Measurements from ENCODE around the gene MEFV. TPM values are rescaled to one million over a fixed set of nuclear protein-coding genes. Genes with fewer than 3 reads are reported as not detected.

The MEFV gene
- total and polyA plus RNA-seq, 2 of the 13 experiments (the other 11 are each of a cell fraction or from before 2014, with no cell fraction given), result 0.22 TPM; not detected in 1

DNA sequence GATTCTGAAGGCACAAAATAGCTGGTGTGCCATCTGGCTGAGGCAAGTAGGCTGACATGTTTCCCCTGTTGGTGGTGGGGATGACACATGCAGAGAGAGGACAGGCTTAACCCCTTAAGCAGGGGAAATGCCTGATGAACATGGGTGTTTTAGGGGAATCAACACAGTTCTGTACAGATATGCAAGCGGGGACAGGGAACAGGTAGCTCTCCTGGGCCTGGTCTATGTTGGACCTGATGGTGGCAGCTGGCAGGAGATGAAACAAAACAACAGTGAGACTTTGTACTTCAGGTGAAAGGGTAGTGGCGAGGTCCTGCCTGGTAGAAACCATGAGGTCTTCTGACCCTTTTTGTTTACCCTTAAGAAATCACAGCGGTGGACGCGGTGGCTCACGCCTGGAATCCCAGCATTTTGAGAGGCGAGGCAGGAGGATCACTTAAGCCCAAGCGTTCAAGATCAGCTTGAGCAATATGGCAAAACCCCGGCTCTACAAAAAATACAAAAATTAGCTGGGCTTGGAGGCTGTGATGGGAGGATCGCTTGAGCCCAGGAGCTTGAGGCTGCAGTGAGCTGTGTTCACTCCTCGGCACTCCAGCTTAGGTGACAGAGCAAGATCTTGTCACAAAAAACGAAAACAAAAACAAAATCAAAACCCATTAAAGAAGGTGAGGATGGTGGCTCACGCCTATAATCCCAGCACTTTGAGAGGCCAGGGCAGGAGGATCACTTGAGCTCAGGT lies 57.9 kb downstream of the MEFV start (continued):
- TF ChIP-seq, protein P1, sequence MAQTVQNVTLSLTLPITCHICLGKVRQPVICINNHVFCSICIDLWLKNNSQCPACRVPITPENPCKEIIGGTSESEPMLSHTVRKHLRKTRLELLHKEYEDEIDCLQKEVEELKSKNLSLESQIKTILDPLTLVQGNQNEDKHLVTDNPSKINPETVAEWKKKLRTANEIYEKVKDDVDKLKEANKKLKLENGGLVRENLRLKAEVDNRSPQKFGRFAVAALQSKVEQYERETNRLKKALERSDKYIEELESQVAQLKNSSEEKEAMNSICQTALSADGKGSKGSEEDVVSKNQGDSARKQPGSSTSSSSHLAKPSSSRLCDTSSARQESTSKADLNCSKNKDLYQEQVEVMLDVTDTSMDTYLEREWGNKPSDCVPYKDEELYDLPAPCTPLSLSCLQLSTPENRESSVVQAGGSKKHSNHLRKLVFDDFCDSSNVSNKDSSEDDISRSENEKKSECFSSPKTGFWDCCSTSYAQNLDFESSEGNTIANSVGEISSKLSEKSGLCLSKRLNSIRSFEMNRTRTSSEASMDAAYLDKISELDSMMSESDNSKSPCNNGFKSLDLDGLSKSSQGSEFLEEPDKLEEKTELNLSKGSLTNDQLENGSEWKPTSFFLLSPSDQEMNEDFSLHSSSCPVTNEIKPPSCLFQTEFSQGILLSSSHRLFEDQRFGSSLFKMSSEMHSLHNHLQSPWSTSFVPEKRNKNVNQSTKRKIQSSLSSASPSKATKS (CRISPR knock-in tag; IDR thresholded peaks at IDR 0.05), result no peak
- no peak for TF ChIP-seq SCMH1 (CRISPR knock-in tag; IDR thresholded peaks at IDR 0.05; ENCODE audit: borderline replicate concordance)
- no peak for TF ChIP-seq AHR (CRISPR knock-in tag; IDR thresholded peaks at IDR 0.05)
- no peak for TF ChIP-seq ZIK1 (CRISPR knock-in tag; IDR thresholded peaks at IDR 0.05; ENCODE audit: borderline replicate concordance, low read depth)
- no peak for TF ChIP-seq FOSL1 (CRISPR knock-in tag; IDR thresholded peaks at IDR 0.05; ENCODE audit: borderline replicate concordance)
- TF ChIP-seq ZNF850 (CRISPR knock-in tag; conservative IDR thresholded peaks at IDR 0.05), result no peak
- TF ChIP-seq KLF15 (CRISPR knock-in tag; IDR thresholded peaks at IDR 0.05; ENCODE audit: borderline replicate concordance), result no peak
- TF ChIP-seq ZBTB8A (CRISPR knock-in tag; IDR thresholded peaks at IDR 0.05; ENCODE audit: borderline replicate concordance, low read depth), result no peak
- no peak for TF ChIP-seq GLMP (CRISPR knock-in tag; IDR thresholded peaks at IDR 0.05; ENCODE audit: borderline replicate concordance)
- TF ChIP-seq TCF12 (IDR thresholded peaks at IDR 0.05), result no peak
- TF ChIP-seq TCF12 (CRISPR knock-in tag; IDR thresholded peaks at IDR 0.05), result no peak
- TF ChIP-seq CHCHD3 (CRISPR knock-in tag; IDR thresholded peaks at IDR 0.05), result no peak
- no peak for TF ChIP-seq ZNF691 (CRISPR knock-in tag; IDR thresholded peaks at IDR 0.05; ENCODE audit: borderline replicate concordance, low read depth)
- no peak for TF ChIP-seq MTF1 (CRISPR knock-in tag; IDR thresholded peaks at IDR 0.05)
- TF ChIP-seq SRSF4 (IDR thresholded peaks at IDR 0.05; ENCODE audit: low read depth, low read length, poor library complexity, severe bottlenecking), result no peak
- TF ChIP-seq EHMT2 (IDR thresholded peaks at IDR 0.05; ENCODE audit: borderline replicate concordance, low read depth, low read length), result no peak
- peak; percentile 31; the same call in 1 of the 2 replicates for TF ChIP-seq KAT8 (CRISPR knock-in tag; IDR thresholded peaks at IDR 0.05)
- TF ChIP-seq MAFG (CRISPR knock-in tag; IDR thresholded peaks at IDR 0.05), result no peak
- TF ChIP-seq CREB1 (IDR thresholded peaks at IDR 0.05), result no peak
- TF ChIP-seq CREB1 (CRISPR knock-in tag; IDR thresholded peaks at IDR 0.05), result no peak
- no peak for TF ChIP-seq CHD2 (IDR thresholded peaks at IDR 0.05; ENCODE audit: low read depth, low read length)
- peak; percentile 88 for TF ChIP-seq PHF21A (CRISPR knock-in tag; IDR thresholded peaks at IDR 0.05)
- TF ChIP-seq, protein P2, sequence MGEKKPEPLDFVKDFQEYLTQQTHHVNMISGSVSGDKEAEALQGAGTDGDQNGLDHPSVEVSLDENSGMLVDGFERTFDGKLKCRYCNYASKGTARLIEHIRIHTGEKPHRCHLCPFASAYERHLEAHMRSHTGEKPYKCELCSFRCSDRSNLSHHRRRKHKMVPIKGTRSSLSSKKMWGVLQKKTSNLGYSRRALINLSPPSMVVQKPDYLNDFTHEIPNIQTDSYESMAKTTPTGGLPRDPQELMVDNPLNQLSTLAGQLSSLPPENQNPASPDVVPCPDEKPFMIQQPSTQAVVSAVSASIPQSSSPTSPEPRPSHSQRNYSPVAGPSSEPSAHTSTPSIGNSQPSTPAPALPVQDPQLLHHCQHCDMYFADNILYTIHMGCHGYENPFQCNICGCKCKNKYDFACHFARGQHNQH (CRISPR knock-in tag; IDR thresholded peaks at IDR 0.05), result no peak; the same call in 1 of the 2 replicates
- TF ChIP-seq ZNF878 (CRISPR knock-in tag; IDR thresholded peaks at IDR 0.05), result no peak
- TF ChIP-seq, protein P3, sequence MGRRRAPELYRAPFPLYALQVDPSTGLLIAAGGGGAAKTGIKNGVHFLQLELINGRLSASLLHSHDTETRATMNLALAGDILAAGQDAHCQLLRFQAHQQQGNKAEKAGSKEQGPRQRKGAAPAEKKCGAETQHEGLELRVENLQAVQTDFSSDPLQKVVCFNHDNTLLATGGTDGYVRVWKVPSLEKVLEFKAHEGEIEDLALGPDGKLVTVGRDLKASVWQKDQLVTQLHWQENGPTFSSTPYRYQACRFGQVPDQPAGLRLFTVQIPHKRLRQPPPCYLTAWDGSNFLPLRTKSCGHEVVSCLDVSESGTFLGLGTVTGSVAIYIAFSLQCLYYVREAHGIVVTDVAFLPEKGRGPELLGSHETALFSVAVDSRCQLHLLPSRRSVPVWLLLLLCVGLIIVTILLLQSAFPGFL (CRISPR knock-in tag; IDR thresholded peaks at IDR 0.05), result no peak
